Spleen (tissue), 7 donors: ENCODE measurements around the gene FHAD1.
"Not testable (repeated sequence)": the region's sequence is repeated elsewhere in the genome, so short reads cannot be mapped to it uniquely, and the experiment has no call there.

Experiments used
- CTCF ChIP-seq, 11 experiments: fragments of 200-600 bp in 7 of 11; fragments of 450-650 bp in 4 of 11; sonication (generic) in 4 of 11; IDR thresholded peaks in 8 of 11; conservative IDR thresholded peaks in 3 of 11; 1 replicate in 7 of 11; 2 replicates in 4 of 11; pipeline versions ENCODE4 v1.4.0 to v1.8.0; 2016 to 2021; ENCODE audit warnings: antibody characterized with exemption in 11 of 11, inconsistent platforms in 4 of 11, mild to moderate bottlenecking in 1 of 11
- POLR2A ChIP-seq, 3 donors: fragments of 450-650 bp; IDR thresholded peaks; one replicate each; pipeline ENCODE4 v1.5.1; 2017; ENCODE audit warnings: antibody characterized with exemption in 3 of 3, mild to moderate bottlenecking in 1 of 3
- donor health status: DM: no; HTN: no; CAD: no; lungs with moderate emphysema.
- donor health status: DM: no; HTN: no; CAD: no.
- donor health status: DM: no; HTN: no; CAD: no.

GRCh38 chr1:15389828-15390227, 142.8 kb downstream of the FHAD1 start:
- not testable (repeated sequence) for TF ChIP-seq CTCF (IDR thresholded peaks at IDR 0.05 in 8 of 11, conservative IDR thresholded peaks at IDR 0.05 in 3 of 11); POLR2A (IDR thresholded peaks at IDR 0.05)
